Measurements from ENCODE around the gene SLC12A7.
"Not testable (repeated sequence)": the region's sequence is repeated elsewhere in the genome, so short reads cannot be mapped to it uniquely, and the experiment has no call there.

The SLC12A7 gene

DNA sequence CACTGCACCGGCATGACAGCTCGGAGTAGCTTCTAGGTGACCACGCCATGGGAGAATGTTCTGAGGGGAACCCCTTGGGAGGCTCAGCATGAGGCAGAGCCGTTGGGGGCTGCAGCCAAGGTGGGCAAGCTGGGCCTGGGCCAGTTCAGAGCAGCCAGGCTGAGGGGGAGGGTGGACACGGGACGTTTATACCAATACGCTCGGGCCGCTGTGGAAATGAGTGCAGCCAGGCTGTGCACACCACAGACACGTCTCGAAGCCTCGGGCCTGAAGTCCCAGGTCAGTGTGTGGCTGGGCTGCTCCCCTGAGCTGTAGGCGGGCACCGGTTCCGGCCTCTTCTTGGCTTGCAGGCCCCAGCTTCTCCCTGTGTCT is 28.9 kb upstream of the SLC12A7 start:
- DNase-seq (ENCODE audit: low spot score) = no peak

GRCh38 chr5:1140171-1140817 is 28.4 kb upstream of the SLC12A7 start:
- DNase-seq (ENCODE audit: low spot score) = peak; percentile 86

DNA sequence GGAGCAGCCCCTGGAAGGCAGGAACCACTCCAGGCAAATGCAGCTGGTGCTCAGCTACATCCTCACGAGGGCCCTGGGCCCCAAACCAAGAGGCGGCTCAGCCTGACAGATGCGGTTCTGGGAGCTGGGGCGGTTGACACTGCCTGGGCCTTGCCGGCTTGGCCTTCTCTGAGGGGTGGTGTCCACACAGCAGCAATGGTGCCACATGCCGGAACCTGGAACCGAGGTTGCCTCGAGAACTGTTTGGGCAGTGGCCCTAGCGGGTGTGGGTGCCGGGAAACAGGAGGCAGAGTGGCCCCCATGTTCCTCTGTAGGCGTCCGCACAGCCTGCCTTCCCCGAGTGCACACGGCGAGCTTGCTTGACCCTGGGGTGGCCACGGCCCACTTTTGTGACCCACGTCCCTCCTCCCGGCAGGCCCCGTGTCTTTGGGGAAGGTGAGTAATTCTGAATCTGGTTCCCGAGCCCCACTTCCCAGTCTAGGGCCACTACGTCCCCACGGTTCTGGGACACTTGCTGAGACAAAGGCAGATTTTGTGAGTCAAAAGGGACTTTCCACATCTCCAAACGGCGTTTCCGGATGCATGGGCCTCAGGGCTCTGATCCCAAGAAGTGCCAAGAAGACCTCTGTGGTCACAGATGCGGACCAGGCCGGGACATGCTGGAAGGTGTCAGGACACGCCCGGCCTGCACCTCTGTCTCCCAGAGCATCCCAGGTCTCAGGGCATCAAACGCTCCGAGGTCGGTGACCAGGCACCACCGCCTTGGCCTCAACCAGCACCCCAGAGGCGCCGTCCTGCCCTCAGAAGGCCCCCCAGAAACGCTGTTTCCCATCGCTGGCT is 27.7 kb upstream of the SLC12A7 start:
- DNase-seq (ENCODE audit: low spot score) = no peak

- DNase-seq (ENCODE audit: low spot score) = no peak
Measured at GRCh38 chr5:1138445-1139245, 26.8 kb upstream of the SLC12A7 start.

DNA sequence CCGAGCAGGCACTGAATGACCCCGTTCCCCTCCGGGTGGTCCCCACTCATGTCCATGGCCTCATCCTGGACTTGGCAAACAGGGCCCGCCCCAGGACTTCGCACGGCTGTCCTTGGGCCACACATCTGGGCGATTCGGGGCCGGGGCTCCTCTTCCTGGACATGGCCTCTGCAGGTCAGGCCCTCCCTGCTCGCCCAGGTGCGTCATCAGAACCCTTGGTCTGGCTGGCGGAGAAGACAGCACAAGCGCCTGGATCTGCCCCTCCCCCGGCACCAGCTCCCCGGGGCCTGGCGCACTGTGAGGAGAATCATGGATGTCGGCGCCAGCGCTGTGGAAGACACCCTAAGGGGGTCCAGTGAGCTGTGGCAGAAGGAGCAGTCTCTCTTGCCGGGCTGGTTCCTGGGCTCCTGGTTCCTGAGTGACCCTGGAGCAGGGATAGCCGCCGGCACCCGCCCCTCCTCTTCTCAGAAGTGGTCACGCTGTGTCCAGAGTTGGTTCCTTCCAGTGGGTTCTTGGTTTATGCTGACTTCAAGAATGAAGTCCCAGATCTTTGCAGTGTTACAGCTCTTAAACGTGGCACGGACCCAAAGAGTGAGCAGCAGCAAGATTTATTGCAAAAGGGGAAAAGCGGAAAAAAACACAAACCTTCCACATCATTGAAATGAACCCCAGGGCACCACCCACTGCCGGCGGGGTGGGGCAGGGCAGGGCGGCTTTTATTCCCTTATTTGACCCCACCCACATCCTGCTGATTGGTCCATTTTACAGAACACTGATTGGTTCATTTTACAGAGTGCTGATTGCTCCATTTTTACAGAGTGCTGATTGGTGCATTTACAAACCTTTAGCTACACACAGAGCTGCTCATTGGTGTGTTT is 25.9 kb upstream of the SLC12A7 start:
- no peak for DNase-seq (ENCODE audit: low spot score)

DNA sequence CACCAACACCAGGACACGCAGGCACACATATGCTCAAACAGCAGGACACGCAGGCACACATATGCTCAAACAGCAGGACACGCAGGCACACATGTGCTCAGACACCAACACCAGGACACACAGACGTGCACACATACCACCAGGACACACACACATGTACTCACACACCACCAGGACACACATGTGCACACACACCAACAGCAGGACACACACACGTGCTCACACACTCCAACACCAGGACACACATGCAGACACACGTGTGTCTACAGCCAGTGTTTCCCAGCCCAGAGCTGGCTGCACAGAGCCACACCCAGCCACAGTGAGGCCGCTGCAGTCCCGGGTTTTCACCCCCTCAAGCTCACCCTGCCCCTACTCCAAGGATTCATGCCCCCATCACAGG is 25.0 kb upstream of the SLC12A7 start:
- no peak for DNase-seq (ENCODE audit: low spot score)

- no peak for DNase-seq (ENCODE audit: low spot score)
Measured at GRCh38 chr5:1135696-1136525, 24.0 kb upstream of the SLC12A7 start.

DNA sequence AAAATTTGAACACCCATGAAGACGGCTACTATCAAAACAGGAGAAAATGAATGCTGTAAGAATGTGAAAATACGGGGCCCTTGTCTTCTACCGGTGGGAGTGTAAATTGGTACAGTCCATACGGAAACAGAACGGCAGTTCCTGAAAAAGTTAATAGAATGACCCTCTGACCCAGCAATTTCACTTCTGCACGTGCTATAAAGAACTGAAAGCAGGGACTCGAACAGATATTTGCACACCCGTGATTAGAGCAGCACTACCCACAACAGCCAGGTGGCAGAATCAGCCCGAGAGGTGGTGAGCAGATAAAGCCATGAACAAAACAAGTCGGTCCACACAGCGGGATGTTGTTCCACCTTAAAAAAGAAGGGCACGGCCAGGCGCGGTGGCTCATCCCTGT is 22.6 kb upstream of the SLC12A7 start:
- DNase-seq (ENCODE audit: low spot score) = no peak

GRCh38 chr5:1133510-1134201 is 21.8 kb upstream of the SLC12A7 start:
- DNase-seq (ENCODE audit: low spot score) = no peak

GRCh38 chr5:1133108-1133507 is 21.2 kb upstream of the SLC12A7 start:
- DNase-seq (ENCODE audit: low spot score) = no peak

DNA sequence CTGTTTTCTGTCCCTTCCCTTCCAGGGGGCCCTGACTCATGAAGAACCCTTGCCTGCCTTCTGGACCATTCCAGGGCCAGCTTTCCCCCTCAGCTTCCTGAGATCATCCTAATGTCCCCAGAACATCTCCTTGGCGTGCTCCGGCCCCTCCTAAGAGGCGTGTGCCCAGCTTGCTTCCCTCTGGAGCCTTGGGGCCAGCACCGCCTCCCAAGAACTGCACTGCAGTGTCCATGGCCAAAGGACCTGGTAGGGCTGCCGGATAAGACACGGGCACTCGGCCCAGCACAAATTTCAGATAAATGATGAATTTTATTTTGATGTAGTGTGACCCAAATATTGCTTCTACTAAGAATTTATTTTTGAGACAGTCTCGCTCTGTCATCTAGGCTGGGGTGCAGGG is 20.7 kb upstream of the SLC12A7 start:
- no peak for DNase-seq (ENCODE audit: low spot score)

DNA sequence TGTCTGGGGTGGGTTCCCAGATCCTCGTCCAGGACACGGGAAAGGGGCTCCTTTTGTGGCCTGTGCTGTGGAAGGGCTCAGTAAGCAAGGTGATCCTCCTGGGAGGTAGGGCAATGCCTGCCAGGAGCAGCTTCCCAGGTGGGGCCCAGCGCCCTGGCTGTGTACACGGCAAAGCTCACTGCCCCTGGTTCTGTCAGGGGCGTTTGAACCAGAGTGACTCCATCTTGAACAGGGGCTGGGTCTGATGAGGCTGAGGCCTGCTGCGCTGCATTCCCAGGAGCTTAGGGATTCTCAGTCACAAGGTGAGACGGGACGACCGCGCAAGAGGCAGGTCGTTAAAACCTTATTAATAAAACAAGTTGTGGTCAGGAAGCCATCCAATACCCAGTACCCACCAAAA is 19.9 kb upstream of the SLC12A7 start:
- DNase-seq (ENCODE audit: low spot score) = no peak

GRCh38 chr5:1131191-1131621 is 19.3 kb upstream of the SLC12A7 start:
- DNase-seq (ENCODE audit: low spot score) = no peak

GRCh38 chr5:1130218-1130946 is 18.5 kb upstream of the SLC12A7 start:
- no peak for DNase-seq (ENCODE audit: low spot score)

DNA sequence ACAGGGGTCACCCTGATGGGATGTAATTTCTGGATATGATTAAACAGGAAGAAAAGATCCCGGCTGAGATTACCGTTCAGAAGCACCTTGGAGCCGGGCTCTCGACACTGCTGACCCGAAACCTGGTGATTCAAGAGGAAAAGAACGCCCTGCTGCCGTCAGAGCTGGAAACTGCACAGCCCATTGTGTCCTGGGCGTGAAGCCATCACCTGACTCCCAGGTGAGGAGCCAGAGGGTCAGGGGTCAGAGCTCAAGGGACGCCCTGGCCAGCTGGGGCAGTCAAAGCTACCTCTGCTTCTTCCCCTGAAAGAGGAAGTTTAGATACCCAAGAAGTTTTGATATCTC is 17.8 kb upstream of the SLC12A7 start:
- DNase-seq (ENCODE audit: low spot score) = no peak

DNA sequence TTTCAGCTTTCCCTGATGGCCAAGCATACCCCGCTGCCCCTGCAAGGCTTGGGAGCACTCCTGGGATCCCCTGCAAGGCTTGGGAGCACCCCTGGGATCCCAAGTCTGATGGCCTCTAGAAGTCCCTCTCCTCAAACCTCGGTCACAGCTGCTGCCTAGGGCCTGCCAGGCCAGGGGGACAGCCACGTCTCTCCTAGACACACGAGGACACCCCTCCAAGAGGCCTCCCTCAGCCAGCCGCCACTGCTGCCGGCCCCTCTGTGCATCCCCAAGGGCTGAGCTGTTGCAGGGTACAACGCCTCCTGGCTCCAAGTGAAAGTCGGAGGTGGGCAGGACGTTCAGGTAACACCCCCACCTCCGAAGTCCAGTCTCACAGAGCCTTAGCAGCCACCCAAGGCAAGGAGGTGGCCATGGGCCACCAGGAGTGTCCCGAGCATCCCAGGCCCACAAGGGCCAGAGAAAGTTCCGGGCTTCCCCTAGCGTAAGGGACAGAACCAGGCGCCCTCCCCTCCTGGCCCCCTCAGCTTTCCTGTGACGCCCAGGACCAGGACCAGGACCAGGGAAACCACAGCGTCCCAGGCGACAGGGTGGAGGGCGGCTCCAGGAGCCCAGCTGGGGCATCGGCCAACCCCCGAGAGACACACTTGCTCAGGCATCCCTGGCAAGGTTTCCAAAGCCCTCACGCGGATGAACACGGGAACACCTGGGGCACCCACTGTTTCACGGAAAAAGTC is 17.3 kb upstream of the SLC12A7 start:
- no peak for DNase-seq (ENCODE audit: low spot score)

GRCh38 chr5:1127959-1128785 is 16.3 kb upstream of the SLC12A7 start:
- no peak for DNase-seq (ENCODE audit: low spot score)

- DNase-seq (ENCODE audit: low spot score) = not testable (repeated sequence)
Measured at GRCh38 chr5:1125695-1126094, 13.8 kb upstream of the SLC12A7 start.
